ENCODE results near the gene P2RX1. TPM values are rescaled to one million over a fixed set of nuclear protein-coding genes. Genes with fewer than 3 reads are reported as not detected.
"Not testable (repeated sequence)": the region's sequence is repeated elsewhere in the genome, so short reads cannot be mapped to it uniquely, and the experiment has no call there.

Gene P2RX1
- total and polyA plus RNA-seq, 2 donors, result 3.6 to 6.0 TPM

DNA sequence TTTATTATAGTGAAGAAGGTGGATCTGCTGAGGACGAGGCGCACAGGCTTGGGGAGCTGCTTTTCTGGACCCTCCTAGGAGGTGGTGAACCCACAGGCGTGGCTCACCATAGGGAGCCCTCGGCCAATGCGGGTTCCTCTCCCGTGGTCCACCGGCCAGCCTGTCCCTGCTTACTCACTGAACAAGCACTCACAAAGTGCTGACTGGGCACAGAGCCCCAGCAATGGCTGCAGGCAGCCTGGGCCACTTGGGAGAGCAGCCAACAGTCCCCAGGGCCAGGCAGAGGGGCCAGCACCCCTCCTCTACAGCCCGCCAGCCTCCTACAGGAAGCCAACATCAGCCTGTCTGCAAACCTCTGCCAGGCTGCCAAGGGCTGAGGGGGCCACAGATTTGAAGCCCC is 51.1 kb downstream of the P2RX1 start:
- WGBS, result 93% methylated on average over 8 of the region's 8 CpGs
- peaks cover 3 to 7% of the 10 kb centered on the region in 2 donors for H3K36me3 ChIP-seq (ENCODE audit: control insufficient read depth in 2 of 2, insufficient read depth in 2 of 2, low read length in 1 of 2)
- H3K27ac ChIP-seq (ENCODE audit: low read depth in 1 of 2, low read length in 1 of 2), result no peak overlapping the region
- H3K27me3 ChIP-seq (ENCODE audit: control insufficient read depth in 2 of 2, insufficient read depth in 1 of 2, low read length in 1 of 2), result no peaks in the 10 kb centered on the region
- no peaks in the 10 kb centered on the region for H3K4me1 ChIP-seq (ENCODE audit: control insufficient read depth in 2 of 2, insufficient read depth in 2 of 2, low read length in 2 of 2)
- no peak for DNase-seq (ENCODE audit: low read depth in 6 of 9, low spot score in 9 of 9)
- no peaks in the 10 kb centered on the region for H3K9me3 ChIP-seq (ENCODE audit: control insufficient read depth in 2 of 2, insufficient read depth in 1 of 2, low read length in 1 of 2)
- H3K4me3 ChIP-seq (ENCODE audit: low read length in 2 of 2), result no peak overlapping the region

GRCh38 chr17:3864534-3864933 is 51.7 kb downstream of the P2RX1 start:
- no peak overlapping the region for H3K4me3 ChIP-seq (ENCODE audit: low read length in 2 of 2)
- no peak for DNase-seq (ENCODE audit: low read depth in 6 of 9, low spot score in 9 of 9)
- no peaks in the 10 kb centered on the region for H3K9me3 ChIP-seq (ENCODE audit: control insufficient read depth in 2 of 2, insufficient read depth in 1 of 2, low read length in 1 of 2)
- no peaks in the 10 kb centered on the region for H3K4me1 ChIP-seq (ENCODE audit: control insufficient read depth in 2 of 2, insufficient read depth in 2 of 2, low read length in 2 of 2)
- no peak overlapping the region for H3K27ac ChIP-seq (ENCODE audit: low read depth in 1 of 2, low read length in 1 of 2)
- H3K36me3 ChIP-seq (ENCODE audit: control insufficient read depth in 2 of 2, insufficient read depth in 2 of 2, low read length in 1 of 2), result peaks cover 3 to 7% of the 10 kb centered on the region in 2 donors
- H3K27me3 ChIP-seq (ENCODE audit: control insufficient read depth in 2 of 2, insufficient read depth in 1 of 2, low read length in 1 of 2), result no peaks in the 10 kb centered on the region
- WGBS, result 97% methylated on average over 10 of the region's 10 CpGs

GRCh38 chr17:3861761-3862681 is 54.2 kb downstream of the P2RX1 start:
- 98% methylated on average over 28 of the region's 28 CpGs for WGBS
- DNase-seq (ENCODE audit: low read depth in 6 of 9, low spot score in 9 of 9), result no peak
- Histone ChIP-seq H3K9me3 (ENCODE audit: control insufficient read depth in 2 of 2, insufficient read depth in 1 of 2, low read length in 1 of 2) (no peaks in the 10 kb centered on the region), H3K36me3 (ENCODE audit: control insufficient read depth in 2 of 2, insufficient read depth in 2 of 2, low read length in 1 of 2) (peaks cover 3 to 7% of the 10 kb centered on the region in 2 donors), H3K4me1 (ENCODE audit: control insufficient read depth in 2 of 2, insufficient read depth in 2 of 2, low read length in 2 of 2) (no peaks in the 10 kb centered on the region), H3K27ac (ENCODE audit: low read depth in 1 of 2, low read length in 1 of 2) (no peak overlapping the region), H3K4me3 (ENCODE audit: low read length in 2 of 2) (no peak overlapping the region), H3K27me3 (ENCODE audit: control insufficient read depth in 2 of 2, insufficient read depth in 1 of 2, low read length in 1 of 2) (no peaks in the 10 kb centered on the region)

DNA sequence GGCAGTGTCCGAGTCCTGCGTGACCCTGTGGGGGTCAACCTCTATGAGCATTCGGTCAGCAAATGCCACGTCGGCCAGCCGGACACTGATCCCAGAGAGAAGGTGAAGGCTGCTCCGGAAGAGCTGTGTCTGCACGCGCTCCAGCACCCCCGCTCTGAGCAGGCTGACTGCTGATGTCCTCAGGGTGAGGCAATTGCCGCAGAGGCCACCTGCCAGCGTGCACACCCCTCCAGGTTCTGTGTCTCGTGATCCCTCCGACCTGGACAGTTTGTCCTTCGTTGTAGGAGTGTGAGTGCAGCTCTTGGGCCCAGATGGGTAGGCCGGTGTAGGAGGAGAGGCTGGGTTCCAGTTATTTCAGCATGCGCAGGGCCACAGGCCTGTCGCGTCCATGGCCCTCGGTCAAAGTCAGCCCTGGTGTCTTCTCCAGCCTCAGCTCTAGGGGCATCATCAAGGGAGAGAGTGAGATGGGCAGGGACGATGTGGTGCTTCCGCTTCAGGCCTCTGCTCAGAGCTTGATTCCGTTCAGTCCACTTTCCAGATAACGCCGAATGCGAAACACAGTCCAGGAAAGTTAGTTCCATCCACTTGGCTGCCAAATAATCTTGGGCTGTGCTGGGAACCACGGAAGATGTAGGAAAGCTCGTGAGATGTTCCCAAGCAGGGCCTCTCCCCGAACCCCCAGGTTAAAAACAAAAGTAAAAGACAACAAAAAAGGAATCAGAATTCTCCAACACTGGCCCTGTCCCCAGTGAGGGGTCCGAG is 55.1 kb downstream of the P2RX1 start:
- 95% methylated on average over 30 of the region's 30 CpGs for WGBS

GRCh38 chr17:3859940-3860339 is 56.3 kb downstream of the P2RX1 start:
- Histone ChIP-seq H3K4me3 (ENCODE audit: low read length in 2 of 2) (no peak overlapping the region), H3K27me3 (ENCODE audit: control insufficient read depth in 2 of 2, insufficient read depth in 1 of 2, low read length in 1 of 2) (no peaks in the 10 kb centered on the region), H3K36me3 (ENCODE audit: control insufficient read depth in 2 of 2, insufficient read depth in 2 of 2, low read length in 1 of 2) (peaks cover 3 to 7% of the 10 kb centered on the region in 2 donors), H3K4me1 (ENCODE audit: control insufficient read depth in 2 of 2, insufficient read depth in 2 of 2, low read length in 2 of 2) (no peaks in the 10 kb centered on the region), H3K9me3 (ENCODE audit: control insufficient read depth in 2 of 2, insufficient read depth in 1 of 2, low read length in 1 of 2) (no peaks in the 10 kb centered on the region), H3K27ac (ENCODE audit: low read depth in 1 of 2, low read length in 1 of 2) (no peak overlapping the region)
- no peak for DNase-seq (ENCODE audit: low read depth in 6 of 9, low spot score in 9 of 9)
- WGBS, result 93% methylated on average over 9 of the region's 9 CpGs

More for the DNA sequence above, 55.1 kb downstream of the P2RX1 start:
- Histone ChIP-seq H3K27ac (ENCODE audit: low read depth in 1 of 2, low read length in 1 of 2) (no peak overlapping the region), H3K36me3 (ENCODE audit: control insufficient read depth in 2 of 2, insufficient read depth in 2 of 2, low read length in 1 of 2) (peaks cover 3 to 7% of the 10 kb centered on the region in 2 donors), H3K4me1 (ENCODE audit: control insufficient read depth in 2 of 2, insufficient read depth in 2 of 2, low read length in 2 of 2) (no peaks in the 10 kb centered on the region), H3K4me3 (ENCODE audit: low read length in 2 of 2) (no peak overlapping the region), H3K27me3 (ENCODE audit: control insufficient read depth in 2 of 2, insufficient read depth in 1 of 2, low read length in 1 of 2) (no peaks in the 10 kb centered on the region), H3K9me3 (ENCODE audit: control insufficient read depth in 2 of 2, insufficient read depth in 1 of 2, low read length in 1 of 2) (no peaks in the 10 kb centered on the region)
- DNase-seq (ENCODE audit: low read depth in 6 of 9, low spot score in 9 of 9), result no peak

DNA sequence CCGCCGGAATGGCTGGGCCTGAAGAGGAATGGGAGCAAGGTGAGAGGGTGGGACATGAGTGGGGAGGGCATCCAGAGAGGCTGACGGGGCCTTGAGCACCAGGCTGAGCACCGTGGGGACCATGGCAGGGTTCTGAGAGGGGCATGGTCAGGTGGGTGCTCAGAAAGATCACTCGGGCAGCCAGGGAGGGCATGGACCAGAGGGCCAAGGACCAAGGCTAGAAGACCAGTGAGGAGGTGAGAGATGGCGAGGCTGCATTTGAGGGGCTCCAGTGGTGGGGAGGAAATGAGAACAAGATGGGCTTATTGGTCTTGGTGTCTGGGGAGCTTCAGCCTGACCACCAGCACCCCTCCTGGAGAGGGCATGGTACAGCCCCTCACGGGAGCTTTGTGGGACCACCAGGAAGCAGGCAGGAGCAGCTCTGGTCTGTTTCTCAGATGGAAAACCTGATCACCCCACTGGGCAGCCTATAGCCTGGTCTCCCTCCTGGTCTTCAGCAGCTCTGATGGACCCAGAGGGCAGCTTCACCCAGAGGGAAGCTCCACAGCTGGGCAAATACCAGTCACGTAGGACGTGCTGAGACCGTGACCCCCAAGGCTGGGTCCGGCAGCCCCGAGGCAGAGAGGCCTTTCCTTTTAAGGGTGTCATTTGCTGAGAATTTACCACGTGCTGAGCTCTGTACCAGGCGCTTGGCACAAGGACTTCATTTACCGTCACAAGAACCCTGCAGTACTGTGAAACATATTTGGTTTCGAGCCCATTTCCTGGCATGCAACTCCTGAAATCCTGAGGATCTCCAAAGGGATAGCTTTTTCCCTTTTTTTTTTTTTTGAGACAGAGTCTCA is 58.8 kb downstream of the P2RX1 start:
- no peak for DNase-seq (ENCODE audit: low read depth in 6 of 9, low spot score in 9 of 9)
- Histone ChIP-seq H3K9me3 (ENCODE audit: control insufficient read depth in 2 of 2, insufficient read depth in 1 of 2, low read length in 1 of 2) (no peaks in the 10 kb centered on the region), H3K4me3 (ENCODE audit: low read length in 2 of 2) (no peak overlapping the region), H3K36me3 (ENCODE audit: control insufficient read depth in 2 of 2, insufficient read depth in 2 of 2, low read length in 1 of 2) (peaks cover 3 to 7% of the 10 kb centered on the region in 2 donors), H3K27me3 (ENCODE audit: control insufficient read depth in 2 of 2, insufficient read depth in 1 of 2, low read length in 1 of 2) (peaks cover 0 to 2% of the 10 kb centered on the region in 2 donors), H3K27ac (ENCODE audit: low read depth in 1 of 2, low read length in 1 of 2) (no peak overlapping the region), H3K4me1 (ENCODE audit: control insufficient read depth in 2 of 2, insufficient read depth in 2 of 2, low read length in 2 of 2) (no peaks in the 10 kb centered on the region)
- WGBS, result 90% methylated on average over 16 of the region's 16 CpGs

GRCh38 chr17:3854204-3854603 is 62.1 kb downstream of the P2RX1 start:
- H3K4me1 ChIP-seq (ENCODE audit: control insufficient read depth in 2 of 2, insufficient read depth in 2 of 2, low read length in 2 of 2); H3K9me3 ChIP-seq (ENCODE audit: control insufficient read depth in 2 of 2, insufficient read depth in 1 of 2, low read length in 1 of 2); H3K4me3 ChIP-seq (ENCODE audit: low read length in 2 of 2); DNase-seq (ENCODE audit: low read depth in 6 of 9, low spot score in 9 of 9); H3K27me3 ChIP-seq (ENCODE audit: control insufficient read depth in 2 of 2, insufficient read depth in 1 of 2, low read length in 1 of 2); H3K36me3 ChIP-seq (ENCODE audit: control insufficient read depth in 2 of 2, insufficient read depth in 2 of 2, low read length in 1 of 2); H3K27ac ChIP-seq (ENCODE audit: low read depth in 1 of 2, low read length in 1 of 2): not testable (repeated sequence)
- WGBS, result 97% methylated on average over 24 of the region's 36 CpGs

- H3K4me1 ChIP-seq (ENCODE audit: control insufficient read depth in 2 of 2, insufficient read depth in 2 of 2, low read length in 2 of 2), result no peaks in the 10 kb centered on the region
- H3K27me3 ChIP-seq (ENCODE audit: control insufficient read depth in 2 of 2, insufficient read depth in 1 of 2, low read length in 1 of 2), result peaks cover 0 to 9% of the 10 kb centered on the region in 2 donors
- H3K4me3 ChIP-seq (ENCODE audit: low read length in 2 of 2), result no peak overlapping the region
- H3K27ac ChIP-seq (ENCODE audit: low read depth in 1 of 2, low read length in 1 of 2), result no peak overlapping the region
- no peak for DNase-seq (ENCODE audit: low read depth in 6 of 9, low spot score in 9 of 9)
- H3K9me3 ChIP-seq (ENCODE audit: control insufficient read depth in 2 of 2, insufficient read depth in 1 of 2, low read length in 1 of 2), result no peaks in the 10 kb centered on the region
- H3K36me3 ChIP-seq (ENCODE audit: control insufficient read depth in 2 of 2, insufficient read depth in 2 of 2, low read length in 1 of 2), result no peaks in the 10 kb centered on the region
- 88% methylated on average over 10 of the region's 10 CpGs for WGBS
Observed at GRCh38 chr17:3852561-3852960, 63.7 kb downstream of the P2RX1 start.
